GM12878 (cell line): Measurements from ENCODE around the gene MLN.
A peak's percentile ranks its signal among the peaks of the same experiment; 100 is the strongest.

ENCODE experiments used
- CREB1 ChIP-seq: IDR thresholded peaks from 2 replicates; pipeline ENCODE4 v1.6.1; 2012; ENCODE audit warnings: low read depth, mild to moderate bottlenecking, inconsistent platforms
- E2F8 ChIP-seq: fragments of 450-650 bp; IDR thresholded peaks from 2 replicates; pipeline ENCODE4 v1.6.1; 2018; ENCODE audit warnings: mild to moderate bottlenecking, low read depth, moderate library complexity; ENCODE audit not compliant: partially characterized antibody
- EGR1 ChIP-seq, 2 experiments: IDR thresholded peaks; 1 replicate in 1 of 2; 2 replicates in 1 of 2; pipeline ENCODE4 v1.6.1; 2011 to 2012; ENCODE audit warnings: low read depth in 2 of 2, low read length in 2 of 2, borderline replicate concordance in 1 of 2, mild to moderate bottlenecking in 1 of 2, moderate library complexity in 1 of 2
- FOXM1 ChIP-seq: IDR thresholded peaks from 2 replicates; pipeline ENCODE4 v1.6.1; 2012; ENCODE audit warnings: low read depth, mild to moderate bottlenecking, inconsistent platforms, low read length, moderate library complexity
- POLR2A ChIP-seq: IDR thresholded peaks from 2 replicates; pipeline ENCODE4 v1.6.1; 2011; ENCODE audit warnings: low read depth, mild to moderate bottlenecking, low read length
- RCOR1 ChIP-seq: conservative IDR thresholded peaks from 2 replicates; pipeline ENCODE4 v1.6.1; 2012; ENCODE audit warnings: low read depth, low read length, improper control_type of control experiment
- TAF1 ChIP-seq: IDR thresholded peaks from 2 replicates; pipeline ENCODE4 v1.6.1; 2011; ENCODE audit warnings: mild to moderate bottlenecking, low read depth, low read length, borderline replicate concordance
- ZNF217 ChIP-seq: fragments of 450-650 bp; IDR thresholded peaks from 2 replicates; pipeline ENCODE4 v1.6.1; 2017; ENCODE audit warnings: antibody characterized with exemption, mild to moderate bottlenecking
- TF ChIP-seq, protein P1 (sequence below): IDR thresholded peaks from 2 replicates; pipeline ENCODE4 v1.6.1; 2012; ENCODE audit warnings: mild to moderate bottlenecking, low read depth, low read length
- TF ChIP-seq, protein P2 (sequence below): fragments of 450-650 bp; formaldehyde crosslinking; IDR thresholded peaks from 2 replicates; pipeline ENCODE4 v1.4.0; 2020; ENCODE audit warnings: mild to moderate bottlenecking, moderate library complexity
- TF ChIP-seq, protein P3 (sequence below), 3 experiments: IDR thresholded peaks in 2 of 3; conservative IDR thresholded peaks in 1 of 3; 2 replicates each; pipeline ENCODE4 v1.5.1; 2011; ENCODE audit warnings: low read depth in 3 of 3, low read length in 3 of 3, mild to moderate bottlenecking in 3 of 3, control low read depth in 2 of 3, moderate library complexity in 2 of 3, inconsistent platforms in 1 of 3, mixed read lengths in 1 of 3; ENCODE audit not compliant: control insufficient read depth in 2 of 3, insufficient read depth in 1 of 3; ENCODE audit errors: extremely low read depth in 1 of 3
- TF ChIP-seq, protein P4 (sequence below): IDR thresholded peaks from 2 replicates; pipeline ENCODE4 v1.6.1; 2012; ENCODE audit warnings: low read length, inconsistent platforms

DNA sequence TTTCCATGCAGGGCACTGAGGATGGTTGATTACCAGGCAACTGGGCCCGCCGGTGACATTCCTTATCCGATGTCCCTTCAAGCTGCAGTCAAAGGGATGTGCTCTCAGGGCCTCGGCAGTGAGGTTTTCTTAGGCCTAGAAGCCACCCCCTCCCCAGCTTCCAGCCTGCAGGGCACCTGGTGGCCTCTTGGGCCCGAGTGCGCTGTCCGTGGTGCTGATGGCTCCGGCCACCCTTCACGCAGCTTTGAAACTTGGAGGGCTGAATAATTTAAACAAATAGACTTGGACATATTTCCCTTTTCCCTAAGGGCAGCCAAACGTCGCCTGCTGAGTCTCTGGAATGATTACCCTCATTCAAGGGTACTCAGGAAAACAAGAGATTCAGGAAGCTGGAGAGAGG is 8.9 kb upstream of the MLN start:
- TF ChIP-seq ZNF217: no peak
- no peak for TF ChIP-seq POLR2A
- peak; percentile 65; the same call in 1 of the 2 replicates for TF ChIP-seq RCOR1
- TF ChIP-seq, protein P1, sequence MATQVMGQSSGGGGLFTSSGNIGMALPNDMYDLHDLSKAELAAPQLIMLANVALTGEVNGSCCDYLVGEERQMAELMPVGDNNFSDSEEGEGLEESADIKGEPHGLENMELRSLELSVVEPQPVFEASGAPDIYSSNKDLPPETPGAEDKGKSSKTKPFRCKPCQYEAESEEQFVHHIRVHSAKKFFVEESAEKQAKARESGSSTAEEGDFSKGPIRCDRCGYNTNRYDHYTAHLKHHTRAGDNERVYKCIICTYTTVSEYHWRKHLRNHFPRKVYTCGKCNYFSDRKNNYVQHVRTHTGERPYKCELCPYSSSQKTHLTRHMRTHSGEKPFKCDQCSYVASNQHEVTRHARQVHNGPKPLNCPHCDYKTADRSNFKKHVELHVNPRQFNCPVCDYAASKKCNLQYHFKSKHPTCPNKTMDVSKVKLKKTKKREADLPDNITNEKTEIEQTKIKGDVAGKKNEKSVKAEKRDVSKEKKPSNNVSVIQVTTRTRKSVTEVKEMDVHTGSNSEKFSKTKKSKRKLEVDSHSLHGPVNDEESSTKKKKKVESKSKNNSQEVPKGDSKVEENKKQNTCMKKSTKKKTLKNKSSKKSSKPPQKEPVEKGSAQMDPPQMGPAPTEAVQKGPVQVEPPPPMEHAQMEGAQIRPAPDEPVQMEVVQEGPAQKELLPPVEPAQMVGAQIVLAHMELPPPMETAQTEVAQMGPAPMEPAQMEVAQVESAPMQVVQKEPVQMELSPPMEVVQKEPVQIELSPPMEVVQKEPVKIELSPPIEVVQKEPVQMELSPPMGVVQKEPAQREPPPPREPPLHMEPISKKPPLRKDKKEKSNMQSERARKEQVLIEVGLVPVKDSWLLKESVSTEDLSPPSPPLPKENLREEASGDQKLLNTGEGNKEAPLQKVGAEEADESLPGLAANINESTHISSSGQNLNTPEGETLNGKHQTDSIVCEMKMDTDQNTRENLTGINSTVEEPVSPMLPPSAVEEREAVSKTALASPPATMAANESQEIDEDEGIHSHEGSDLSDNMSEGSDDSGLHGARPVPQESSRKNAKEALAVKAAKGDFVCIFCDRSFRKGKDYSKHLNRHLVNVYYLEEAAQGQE: peak; percentile 97
- TF ChIP-seq EGR1 (IDR thresholded peaks at IDR 0.05; ENCODE audit: borderline replicate concordance in 1 of 2, low read depth in 2 of 2, low read length in 2 of 2): no peak
- TF ChIP-seq TAF1: no peak
- no peak for TF ChIP-seq FOXM1
- TF ChIP-seq CREB1: no peak
- TF ChIP-seq, protein P2, sequence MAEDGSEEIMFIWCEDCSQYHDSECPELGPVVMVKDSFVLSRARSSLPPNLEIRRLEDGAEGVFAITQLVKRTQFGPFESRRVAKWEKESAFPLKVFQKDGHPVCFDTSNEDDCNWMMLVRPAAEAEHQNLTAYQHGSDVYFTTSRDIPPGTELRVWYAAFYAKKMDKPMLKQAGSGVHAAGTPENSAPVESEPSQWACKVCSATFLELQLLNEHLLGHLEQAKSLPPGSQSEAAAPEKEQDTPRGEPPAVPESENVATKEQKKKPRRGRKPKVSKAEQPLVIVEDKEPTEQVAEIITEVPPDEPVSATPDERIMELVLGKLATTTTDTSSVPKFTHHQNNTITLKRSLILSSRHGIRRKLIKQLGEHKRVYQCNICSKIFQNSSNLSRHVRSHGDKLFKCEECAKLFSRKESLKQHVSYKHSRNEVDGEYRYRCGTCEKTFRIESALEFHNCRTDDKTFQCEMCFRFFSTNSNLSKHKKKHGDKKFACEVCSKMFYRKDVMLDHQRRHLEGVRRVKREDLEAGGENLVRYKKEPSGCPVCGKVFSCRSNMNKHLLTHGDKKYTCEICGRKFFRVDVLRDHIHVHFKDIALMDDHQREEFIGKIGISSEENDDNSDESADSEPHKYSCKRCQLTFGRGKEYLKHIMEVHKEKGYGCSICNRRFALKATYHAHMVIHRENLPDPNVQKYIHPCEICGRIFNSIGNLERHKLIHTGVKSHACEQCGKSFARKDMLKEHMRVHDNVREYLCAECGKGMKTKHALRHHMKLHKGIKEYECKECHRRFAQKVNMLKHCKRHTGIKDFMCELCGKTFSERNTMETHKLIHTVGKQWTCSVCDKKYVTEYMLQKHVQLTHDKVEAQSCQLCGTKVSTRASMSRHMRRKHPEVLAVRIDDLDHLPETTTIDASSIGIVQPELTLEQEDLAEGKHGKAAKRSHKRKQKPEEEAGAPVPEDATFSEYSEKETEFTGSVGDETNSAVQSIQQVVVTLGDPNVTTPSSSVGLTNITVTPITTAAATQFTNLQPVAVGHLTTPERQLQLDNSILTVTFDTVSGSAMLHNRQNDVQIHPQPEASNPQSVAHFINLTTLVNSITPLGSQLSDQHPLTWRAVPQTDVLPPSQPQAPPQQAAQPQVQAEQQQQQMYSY (CRISPR knock-in tag): no peak
- TF ChIP-seq E2F8: no peak
- TF ChIP-seq, protein P3, sequence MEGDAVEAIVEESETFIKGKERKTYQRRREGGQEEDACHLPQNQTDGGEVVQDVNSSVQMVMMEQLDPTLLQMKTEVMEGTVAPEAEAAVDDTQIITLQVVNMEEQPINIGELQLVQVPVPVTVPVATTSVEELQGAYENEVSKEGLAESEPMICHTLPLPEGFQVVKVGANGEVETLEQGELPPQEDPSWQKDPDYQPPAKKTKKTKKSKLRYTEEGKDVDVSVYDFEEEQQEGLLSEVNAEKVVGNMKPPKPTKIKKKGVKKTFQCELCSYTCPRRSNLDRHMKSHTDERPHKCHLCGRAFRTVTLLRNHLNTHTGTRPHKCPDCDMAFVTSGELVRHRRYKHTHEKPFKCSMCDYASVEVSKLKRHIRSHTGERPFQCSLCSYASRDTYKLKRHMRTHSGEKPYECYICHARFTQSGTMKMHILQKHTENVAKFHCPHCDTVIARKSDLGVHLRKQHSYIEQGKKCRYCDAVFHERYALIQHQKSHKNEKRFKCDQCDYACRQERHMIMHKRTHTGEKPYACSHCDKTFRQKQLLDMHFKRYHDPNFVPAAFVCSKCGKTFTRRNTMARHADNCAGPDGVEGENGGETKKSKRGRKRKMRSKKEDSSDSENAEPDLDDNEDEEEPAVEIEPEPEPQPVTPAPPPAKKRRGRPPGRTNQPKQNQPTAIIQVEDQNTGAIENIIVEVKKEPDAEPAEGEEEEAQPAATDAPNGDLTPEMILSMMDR (IDR thresholded peaks at IDR 0.05 in 2 of 3, conservative IDR thresholded peaks at IDR 0.05 in 1 of 3; ENCODE audit: control insufficient read depth in 2 of 3, extremely low read depth in 1 of 3, insufficient read depth in 1 of 3, low read depth in 3 of 3, low read length in 3 of 3): peak in 1 of 3 experiments; percentile 44; a peak in 1 of 6 replicates
- TF ChIP-seq, protein P4, sequence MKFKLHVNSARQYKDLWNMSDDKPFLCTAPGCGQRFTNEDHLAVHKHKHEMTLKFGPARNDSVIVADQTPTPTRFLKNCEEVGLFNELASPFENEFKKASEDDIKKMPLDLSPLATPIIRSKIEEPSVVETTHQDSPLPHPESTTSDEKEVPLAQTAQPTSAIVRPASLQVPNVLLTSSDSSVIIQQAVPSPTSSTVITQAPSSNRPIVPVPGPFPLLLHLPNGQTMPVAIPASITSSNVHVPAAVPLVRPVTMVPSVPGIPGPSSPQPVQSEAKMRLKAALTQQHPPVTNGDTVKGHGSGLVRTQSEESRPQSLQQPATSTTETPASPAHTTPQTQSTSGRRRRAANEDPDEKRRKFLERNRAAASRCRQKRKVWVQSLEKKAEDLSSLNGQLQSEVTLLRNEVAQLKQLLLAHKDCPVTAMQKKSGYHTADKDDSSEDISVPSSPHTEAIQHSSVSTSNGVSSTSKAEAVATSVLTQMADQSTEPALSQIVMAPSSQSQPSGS: no peak
